ENCODE results near the gene RND3.

RND3 gene

GRCh38 chr2:150485114-150485870, 2.2 kb downstream of the RND3 start:
- TF ChIP-seq CTCF (conservative IDR thresholded peaks at IDR 0.05): peak; percentile 35
- TF ChIP-seq ZFX (IDR thresholded peaks at IDR 0.05): no peak
- peak overlapping the region; percentile 39 for H3K27ac ChIP-seq

- TF ChIP-seq CTCF (conservative IDR thresholded peaks at IDR 0.05): no peak
- TF ChIP-seq ZFX (IDR thresholded peaks at IDR 0.05): no peak
- H3K27ac ChIP-seq: no peak overlapping the region
Observed at GRCh38 chr2:150484461-150485021, 2.9 kb downstream of the RND3 start.

- TF ChIP-seq ZFX (IDR thresholded peaks at IDR 0.05): no peak
- TF ChIP-seq CTCF (conservative IDR thresholded peaks at IDR 0.05): no peak
- no peak overlapping the region for H3K27ac ChIP-seq
Observed at GRCh38 chr2:150484006-150484405, 3.5 kb downstream of the RND3 start.

- no peak overlapping the region for H3K27ac ChIP-seq
- no peak for TF ChIP-seq CTCF (conservative IDR thresholded peaks at IDR 0.05)
- no peak for TF ChIP-seq ZFX (IDR thresholded peaks at IDR 0.05)
Observed at GRCh38 chr2:150483532-150483931, 3.9 kb downstream of the RND3 start.

GRCh38 chr2:150482667-150483400, 4.6 kb downstream of the RND3 start:
- no peak overlapping the region for H3K27ac ChIP-seq
- no peak for TF ChIP-seq ZFX (IDR thresholded peaks at IDR 0.05)
- no peak for TF ChIP-seq CTCF (conservative IDR thresholded peaks at IDR 0.05)

- no peak for TF ChIP-seq ZFX (IDR thresholded peaks at IDR 0.05)
- H3K27ac ChIP-seq: no peak overlapping the region
Observed at GRCh38 chr2:150482111-150482510, 5.4 kb downstream of the RND3 start.

GRCh38 chr2:150480971-150481830, 6.3 kb downstream of the RND3 start:
- no peak overlapping the region for H3K27ac ChIP-seq
- no peak for TF ChIP-seq ZFX (IDR thresholded peaks at IDR 0.05)

GRCh38 chr2:150480241-150480640, 7.2 kb downstream of the RND3 start:
- TF ChIP-seq ZFX (IDR thresholded peaks at IDR 0.05): no peak
- TF ChIP-seq CTCF (conservative IDR thresholded peaks at IDR 0.05): no peak
- no peak overlapping the region for H3K27ac ChIP-seq
